NCI-H748 treated with DMSO at 0.1 percent for 48 hours (cell line): ENCODE results near the gene SHC1.

Source experiments
- DNase-seq: peaks from one replicate; lab custom pipeline; 2025; lab: John Stamatoyannopoulos, UW

Gene SHC1

GRCh38 chr1:154956544-154956941, 14.0 kb downstream of the SHC1 start:
- no peak for DNase-seq

- DNase-seq, result peak; percentile 91
These were observed 14.6 kb downstream of the SHC1 start, which contains the start of gene PBXIP1 for GRCh38 chr1:154955718-154956543. TSS of gene PBXIP1 (minus strand) at chr1:154956099. CDS start at chr1:154953721, 2,378 bp downstream.

- peak; percentile 56 for DNase-seq
These were observed 15.4 kb downstream of the SHC1 start for GRCh38 chr1:154955039-154955717.

- DNase-seq, result no peak
These were observed 16.0 kb downstream of the SHC1 start for GRCh38 chr1:154954541-154954940.

GRCh38 chr1:154953611-154954038, 16.9 kb downstream of the SHC1 start:
- DNase-seq, result no peak

GRCh38 chr1:154952664-154953063, 17.9 kb downstream of the SHC1 start:
- no peak for DNase-seq

- DNase-seq, result no peak
These were observed 18.5 kb downstream of the SHC1 start for GRCh38 chr1:154951901-154952657.

- DNase-seq, result no peak
These were observed 22.5 kb downstream of the SHC1 start for GRCh38 chr1:154948079-154948478.

GRCh38 chr1:154945962-154946850, 24.3 kb downstream of the SHC1 start:
- DNase-seq, result no peak

GRCh38 chr1:154945160-154945961, 25.2 kb downstream of the SHC1 start:
- DNase-seq, result no peak

GRCh38 chr1:154944401-154945159, 26.0 kb downstream of the SHC1 start:
- DNase-seq, result no peak

GRCh38 chr1:154943649-154944400, 26.7 kb downstream of the SHC1 start:
- DNase-seq, result peak; percentile 27

GRCh38 chr1:154941333-154942013, 29.1 kb downstream of the SHC1 start:
- no peak for DNase-seq

GRCh38 chr1:154940651-154941194, 29.8 kb downstream of the SHC1 start:
- DNase-seq, result no peak

GRCh38 chr1:154940213-154940560, 30.4 kb downstream of the SHC1 start:
- DNase-seq, result no peak

- DNase-seq, result no peak
These were observed 31.7 kb downstream of the SHC1 start for GRCh38 chr1:154938604-154939399.

- DNase-seq, result no peak
These were observed 32.6 kb downstream of the SHC1 start for GRCh38 chr1:154937988-154938386.
